IPS DF 19.7 (cell line): ENCODE measurements around the gene PRKAG2.

ENCODE experiments used
- DNase-seq: peaks from one replicate; pipeline ENCODE4 v3.0.0-alpha.2; 2013; ENCODE audit warnings: low read depth, low spot score

PRKAG2 gene

DNA sequence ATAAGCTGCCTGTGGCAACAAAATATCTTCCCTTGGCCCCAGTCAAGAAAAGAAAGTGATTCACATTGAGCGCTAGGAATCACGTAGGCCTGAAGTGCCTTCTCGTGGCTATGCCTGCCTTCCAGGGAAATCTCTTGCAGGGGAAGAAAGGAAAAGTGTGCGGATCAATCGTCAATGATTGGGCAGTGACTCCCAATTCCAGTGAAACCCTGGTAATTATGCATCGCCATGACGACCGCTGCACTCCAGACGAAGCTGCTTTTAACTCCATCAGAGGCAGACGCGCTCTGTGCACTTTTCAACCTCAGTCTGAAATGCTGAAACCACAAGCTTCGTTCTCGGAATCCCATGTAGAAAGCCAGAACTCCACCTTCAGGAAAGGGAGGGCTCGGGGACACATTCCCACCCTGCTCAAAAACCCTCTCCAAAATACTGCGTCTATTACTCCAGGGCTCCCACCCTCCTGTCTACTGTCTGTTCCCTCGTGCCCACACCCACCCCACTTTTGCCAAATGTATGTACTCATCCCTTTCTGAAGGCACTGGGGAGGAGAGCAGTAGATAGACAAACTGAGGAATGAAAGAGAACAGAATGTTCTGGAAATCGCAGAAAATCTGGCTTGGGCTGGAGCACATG is 24.2 kb upstream of the PRKAG2 start:
- DNase-seq, result no peak

DNA sequence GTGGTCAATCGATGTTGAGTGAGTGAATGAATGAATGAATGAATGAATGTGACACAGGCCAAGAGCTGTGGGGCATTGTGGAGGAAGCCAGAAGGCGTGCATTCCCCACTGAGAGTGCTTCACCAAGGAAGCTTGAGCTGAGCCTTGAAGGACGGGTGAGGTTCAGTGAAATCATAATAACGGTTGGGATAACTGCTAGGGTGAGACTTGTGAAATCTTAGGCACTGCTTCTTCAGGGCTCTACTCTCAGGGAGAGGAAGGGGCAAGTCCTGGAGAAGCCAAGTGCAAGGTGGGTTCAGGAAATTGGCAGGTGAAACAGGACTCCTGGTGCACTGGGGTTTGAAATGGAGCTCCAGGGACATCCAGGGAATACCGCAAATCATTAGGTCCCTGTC is 23.7 kb upstream of the PRKAG2 start:
- DNase-seq, result no peak

DNA sequence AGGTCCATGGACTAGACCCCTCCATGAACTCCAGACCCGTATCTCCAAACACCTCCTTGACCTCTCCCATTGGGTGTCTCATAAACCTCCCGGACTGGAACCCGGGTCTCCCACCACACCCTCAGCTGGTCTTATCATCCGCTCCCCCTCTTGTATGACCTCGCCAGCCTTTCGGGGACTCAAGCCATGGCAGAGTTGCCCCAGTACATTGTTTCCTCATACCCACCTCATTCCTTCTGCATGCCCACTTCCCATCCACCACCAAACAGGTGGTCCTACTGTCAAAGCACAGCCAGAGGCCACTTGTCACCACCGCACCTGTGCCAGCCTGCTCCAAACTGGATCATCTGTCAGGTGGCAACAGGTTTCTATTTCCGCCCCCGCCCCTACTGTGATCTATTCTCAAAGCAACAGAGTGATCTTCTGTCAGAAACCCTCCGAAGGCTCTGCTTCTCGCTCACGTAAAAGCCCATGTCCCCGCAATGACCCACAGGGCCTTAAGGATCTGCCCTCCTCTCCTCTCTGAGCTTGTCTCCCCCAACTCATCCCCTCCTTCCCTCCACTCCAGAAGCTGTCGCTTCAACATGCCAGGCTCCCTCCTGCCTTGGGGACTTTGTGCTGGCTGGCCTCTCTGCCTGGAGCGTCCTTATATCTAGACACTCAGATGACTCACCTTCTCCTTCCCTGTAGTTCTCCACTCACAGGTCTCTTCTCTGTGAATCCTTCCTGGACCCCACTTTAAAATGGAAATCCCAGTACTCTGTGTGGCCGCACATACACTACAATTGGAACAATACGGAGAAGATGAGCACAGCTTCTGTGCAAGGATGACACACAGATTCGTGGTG is 22.8 kb upstream of the PRKAG2 start:
- DNase-seq, result no peak

DNA sequence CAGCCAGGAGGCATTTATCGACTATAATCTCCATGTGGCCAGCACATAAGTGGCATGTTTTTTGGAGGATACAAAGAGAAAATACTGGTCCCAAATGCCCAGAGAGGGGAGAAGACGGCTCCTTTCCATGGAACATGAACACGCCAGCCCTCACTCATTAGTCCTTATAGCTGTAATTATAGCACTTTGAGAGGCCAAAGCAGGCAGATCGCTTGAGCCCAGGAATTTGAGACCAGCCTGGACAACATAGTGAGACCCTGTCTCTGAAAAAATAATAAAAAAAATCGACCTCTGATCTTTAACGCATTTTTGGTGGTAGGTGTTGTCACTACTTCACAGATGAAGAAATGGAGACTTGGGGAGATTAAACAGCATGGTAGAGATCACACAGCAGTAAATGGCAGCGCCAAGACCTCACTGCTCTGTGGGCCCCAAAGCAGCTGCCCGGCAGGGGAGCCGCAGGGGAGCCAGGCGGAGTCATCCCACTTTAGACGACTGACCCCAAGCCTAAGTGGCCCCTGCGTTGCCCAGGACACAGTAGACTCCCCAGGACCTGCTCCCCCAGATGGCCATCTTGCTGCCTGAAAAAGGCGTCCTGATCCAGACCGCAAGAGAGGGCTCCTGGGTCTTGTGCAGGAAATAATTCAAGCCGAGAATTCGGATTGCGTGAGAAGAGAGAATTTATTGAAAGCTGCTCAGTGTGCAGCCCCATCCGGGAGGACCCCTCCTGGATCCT is 21.2 kb upstream of the PRKAG2 start:
- no peak for DNase-seq

GRCh38 chr7:151897161-151897731 is 20.3 kb upstream of the PRKAG2 start:
- DNase-seq, result no peak

DNA sequence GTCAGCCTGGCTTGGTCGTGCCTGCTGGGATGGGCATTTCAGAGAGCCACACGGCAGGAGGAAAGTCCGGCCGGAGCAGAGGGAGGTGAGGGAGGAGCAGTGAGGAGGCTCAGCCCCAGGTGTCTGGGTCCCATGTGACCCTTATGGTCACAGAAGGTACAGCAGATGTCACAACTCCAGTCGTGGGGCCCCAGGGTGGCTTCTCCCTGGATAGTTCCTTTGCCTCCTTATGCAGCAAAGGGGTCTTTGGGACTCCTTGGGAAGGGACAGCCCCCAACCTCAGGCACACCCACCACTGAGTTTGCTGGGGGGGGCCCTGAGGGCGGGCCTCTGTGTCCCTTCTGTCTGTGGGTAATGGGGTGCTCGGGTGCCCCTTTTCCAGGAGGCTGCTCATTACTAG is 19.6 kb upstream of the PRKAG2 start:
- no peak for DNase-seq

- no peak for DNase-seq
These were observed 19.2 kb upstream of the PRKAG2 start for GRCh38 chr7:151896086-151896485.

- no peak for DNase-seq
These were observed 18.7 kb upstream of the PRKAG2 start for GRCh38 chr7:151895631-151896031.

DNA sequence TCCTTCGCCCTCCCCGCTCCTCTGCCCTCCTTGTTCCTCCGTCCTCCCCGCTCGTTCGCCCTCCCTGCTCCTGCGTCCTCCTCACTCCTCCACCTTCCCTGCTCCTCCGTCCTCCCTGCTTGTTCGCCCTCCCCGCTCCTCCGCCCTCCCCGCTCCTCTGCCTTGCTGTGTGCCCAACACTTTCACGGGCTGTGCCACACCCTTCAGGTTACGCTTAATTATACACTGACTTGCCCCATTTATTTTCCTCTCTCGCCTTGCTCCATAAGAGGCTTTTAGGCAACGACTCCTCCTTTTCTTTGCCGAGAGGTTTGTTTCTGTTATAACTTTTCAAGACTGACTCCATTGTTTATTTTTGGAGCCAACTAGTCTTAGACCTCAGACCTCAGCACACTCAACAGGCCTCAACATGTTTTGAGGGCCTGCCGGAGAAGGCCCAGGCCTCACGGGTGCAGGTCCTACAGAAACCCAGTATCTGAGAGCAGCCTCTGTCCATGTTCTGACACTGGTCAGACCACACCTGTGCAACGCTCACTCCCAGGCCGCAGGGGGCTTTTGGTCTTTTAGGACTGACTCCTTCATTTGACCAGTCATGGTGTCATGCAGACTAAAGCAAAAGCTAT is 18.2 kb upstream of the PRKAG2 start:
- DNase-seq, result no peak

- no peak for DNase-seq
These were observed 17.4 kb upstream of the PRKAG2 start for GRCh38 chr7:151894111-151895007.

DNA sequence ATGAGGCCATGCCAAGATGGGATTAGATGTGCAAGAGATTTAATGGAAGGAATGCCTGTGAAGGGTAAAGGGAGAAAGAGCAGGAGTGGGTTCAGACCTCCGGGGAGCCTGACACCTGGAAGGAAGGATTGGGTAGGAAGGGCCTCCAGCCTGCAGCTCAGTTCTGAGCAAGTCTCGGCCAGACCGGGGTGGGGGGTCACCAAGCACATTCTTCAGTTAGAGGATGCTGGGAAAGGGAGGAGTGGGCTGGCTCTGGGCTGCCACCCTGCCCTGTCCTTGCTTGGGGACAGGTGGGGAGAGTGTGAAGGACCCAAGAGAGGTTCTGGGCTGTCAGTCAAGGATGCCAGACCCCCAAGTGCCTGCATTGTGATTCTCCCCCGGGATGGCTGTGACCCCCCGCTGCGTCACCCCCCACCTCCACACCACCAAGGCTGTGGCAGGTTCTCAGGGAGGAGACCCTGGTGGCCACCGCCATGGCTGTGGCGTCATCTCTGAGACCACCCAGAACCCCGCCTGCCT is 16.5 kb upstream of the PRKAG2 start:
- DNase-seq, result no peak

GRCh38 chr7:151891753-151892152 is 14.8 kb upstream of the PRKAG2 start:
- no peak for DNase-seq

GRCh38 chr7:151891182-151891581 is 14.3 kb upstream of the PRKAG2 start:
- DNase-seq, result no peak

GRCh38 chr7:151890355-151891004 is 13.6 kb upstream of the PRKAG2 start:
- no peak for DNase-seq

- DNase-seq, result no peak
These were observed 12.8 kb upstream of the PRKAG2 start for GRCh38 chr7:151889406-151890354.

- DNase-seq, result no peak
These were observed 11.5 kb upstream of the PRKAG2 start for GRCh38 chr7:151888079-151889067.

DNA sequence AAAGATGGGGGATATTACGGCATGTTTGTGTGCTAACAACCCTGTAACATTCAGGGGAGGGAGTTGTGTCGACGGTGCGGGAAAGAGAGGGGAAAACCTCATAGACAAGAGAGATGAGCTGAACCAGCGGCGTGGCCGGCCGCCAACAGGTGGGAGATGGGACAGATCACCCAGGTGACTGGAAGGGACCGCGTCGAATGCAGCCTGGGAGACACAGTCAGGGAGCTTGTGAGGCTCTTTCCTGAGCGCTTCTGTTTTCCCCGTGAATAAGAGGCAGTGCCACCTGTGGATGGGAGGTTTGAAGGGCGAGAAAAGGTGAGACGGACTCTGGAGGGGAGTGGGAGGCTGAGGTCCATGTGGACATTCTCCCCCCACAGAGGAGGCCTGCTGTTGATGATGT is 9.9 kb upstream of the PRKAG2 start:
- DNase-seq, result no peak

GRCh38 chr7:151885202-151885580 is 8.3 kb upstream of the PRKAG2 start:
- no peak for DNase-seq
